GM23338 (cell line): Measurements from ENCODE around the gene RASA3. TPM values are rescaled to one million over a fixed set of nuclear protein-coding genes. Genes with fewer than 3 reads are reported as not detected.
A peak's percentile ranks its signal among the peaks of the same experiment; 100 is the strongest.

Experiments used
- ATAC-seq: fragments of 200-7000 bp; cut with Tn5 transposase; 3 replicates; pipeline ENCODE4 v1.9.1; 2020
- DNase-seq: peaks from one replicate; pipeline ENCODE4 v3.0.0-alpha.2; 2015; ENCODE audit warnings: low spot score
- H2AFZ ChIP-seq: fragments of 200-600 bp; sonication (generic); 2 replicates; pipeline ENCODE4 v1.8.0; 2016; ENCODE audit warnings: antibody characterized with exemption, mild to moderate bottlenecking, moderate library complexity
- H3F3A ChIP-seq: fragments of 200-600 bp; sonication (generic); replicated peaks from 2 replicates; pipeline ENCODE4 v1.8.0; 2017; ENCODE audit warnings: antibody characterized with exemption, mixed run types, low read depth
- H3K27ac ChIP-seq: fragments of 200-600 bp; sonication (generic); 2 replicates; pipeline ENCODE4 v1.6.1; 2016; ENCODE audit warnings: low read depth
- H3K27me3 ChIP-seq: fragments of 200-600 bp; sonication (generic); 2 replicates; pipeline ENCODE4 v1.8.0; 2016; ENCODE audit warnings: mild to moderate bottlenecking, mixed run types, moderate library complexity; ENCODE audit not compliant: insufficient read depth
- H3K36me3 ChIP-seq: fragments of 200-600 bp; sonication (generic); 2 replicates; pipeline ENCODE4 v1.8.0; 2016; ENCODE audit warnings: mild to moderate bottlenecking; ENCODE audit not compliant: insufficient read depth
- H3K4me1 ChIP-seq: fragments of 200-600 bp; sonication (generic); 2 replicates; pipeline ENCODE4 v1.8.0; 2016; ENCODE audit warnings: mild to moderate bottlenecking, moderate library complexity; ENCODE audit not compliant: insufficient read depth
- H3K4me2 ChIP-seq: fragments of 200-600 bp; sonication (generic); 2 replicates; pipeline ENCODE4 v1.7.1; 2017; ENCODE audit warnings: mixed run types
- H3K4me3 ChIP-seq: fragments of 200-600 bp; sonication (generic); 2 replicates; pipeline ENCODE4 v1.6.1; 2016; ENCODE audit warnings: mixed run types
- H3K79me2 ChIP-seq: fragments of 200-600 bp; sonication (generic); replicated peaks from 2 replicates; pipeline ENCODE4 v1.8.0; 2017; ENCODE audit warnings: mild to moderate bottlenecking; ENCODE audit not compliant: insufficient read depth
- H3K9me2 ChIP-seq: fragments of 200-600 bp; sonication (generic); 2 replicates; pipeline ENCODE4 v1.8.0; 2017; ENCODE audit not compliant: insufficient read depth
- H4K20me1 ChIP-seq: fragments of 200-600 bp; sonication (generic); replicated peaks from 2 replicates; pipeline ENCODE4 v1.8.0; 2017; ENCODE audit warnings: mild to moderate bottlenecking; ENCODE audit not compliant: insufficient read depth
- H3K27ac Mint-ChIP-seq: 2 replicates; pipeline ENCODE4 v1.8.0; 2020; ENCODE audit warnings: inconsistent platforms, mild to moderate bottlenecking, moderate library complexity, mixed read lengths
- H3K27me3 Mint-ChIP-seq: 3 replicates; pipeline ENCODE4 v1.8.0; 2022; ENCODE audit warnings: low read depth, mild to moderate bottlenecking, moderate library complexity, mixed read lengths, inconsistent platforms; ENCODE audit not compliant: insufficient read depth, poor library complexity
- H3K36me3 Mint-ChIP-seq: 3 replicates; pipeline ENCODE4 v1.8.0; 2021; ENCODE audit warnings: low read depth, mild to moderate bottlenecking, inconsistent platforms, moderate library complexity, mixed read lengths
- H3K4me1 Mint-ChIP-seq: 3 replicates; pipeline ENCODE4 v1.8.0; 2020; ENCODE audit warnings: mild to moderate bottlenecking, inconsistent platforms, mixed read lengths
- H3K4me3 Mint-ChIP-seq: 3 replicates; pipeline ENCODE4 v1.8.0; 2021; ENCODE audit warnings: moderate library complexity, mild to moderate bottlenecking, inconsistent platforms, mixed read lengths
- H3K9me3 Mint-ChIP-seq: 3 replicates; pipeline ENCODE4 v1.8.0; 2020; ENCODE audit warnings: moderate library complexity, mild to moderate bottlenecking, inconsistent platforms, mixed read lengths
- CREB1 ChIP-seq: fragments of 250-450 bp; sonication (Bioruptor Pico); IDR thresholded peaks from 2 replicates; pipeline ENCODE4 v1.5.0; 2020; ENCODE audit warnings: low read depth, mild to moderate bottlenecking, moderate library complexity
- ETS1 ChIP-seq: IDR thresholded peaks from 2 replicates; pipeline ENCODE4 v1.6.1; 2016; ENCODE audit warnings: antibody characterized with exemption
- NANOG ChIP-seq: IDR thresholded peaks from 2 replicates; pipeline ENCODE4 v1.6.1; 2016; ENCODE audit warnings: antibody characterized with exemption, borderline replicate concordance
- REST ChIP-seq: IDR thresholded peaks from one replicate; pipeline ENCODE4 v1.6.1; 2018; ENCODE audit warnings: antibody characterized with exemption; ENCODE audit not compliant: unreplicated experiment
- STAT1 ChIP-seq: IDR thresholded peaks from one replicate; pipeline ENCODE4 v1.6.1; 2016; ENCODE audit warnings: antibody characterized with exemption; ENCODE audit not compliant: unreplicated experiment
- ZNF331 ChIP-seq: fragments of 250-450 bp; sonication (Bioruptor Pico); IDR thresholded peaks from 2 replicates; pipeline ENCODE4 v1.5.0; 2020; ENCODE audit warnings: low read depth, mild to moderate bottlenecking, moderate library complexity
- ZNF462 ChIP-seq: fragments of 250-450 bp; sonication (Bioruptor Pico); IDR thresholded peaks from 2 replicates; pipeline ENCODE4 v1.5.0; 2020; ENCODE audit warnings: mild to moderate bottlenecking, moderate library complexity
- polyA plus RNA-seq: library from polyadenylated mRNA; unstranded; fragments of >200 nt; fragmentation: Nextera tagmentation; extraction: Ambion mirVana; gene quantifications from 2 replicates; pipeline ENCODE4 v1.2.1, GENCODE V29; 2016
- total RNA-seq: library from RNA; depleted of rRNA; stranded (reverse); fragments of >200 nt; shearing (Covaris generic); gene quantifications from 2 replicates; pipeline ENCODE4 v1.2.3, GENCODE V29; 2014

Gene RASA3
- total and polyA plus RNA-seq, 2 experiments from 2014 or later = 11.2 to 20.7 TPM

DNA sequence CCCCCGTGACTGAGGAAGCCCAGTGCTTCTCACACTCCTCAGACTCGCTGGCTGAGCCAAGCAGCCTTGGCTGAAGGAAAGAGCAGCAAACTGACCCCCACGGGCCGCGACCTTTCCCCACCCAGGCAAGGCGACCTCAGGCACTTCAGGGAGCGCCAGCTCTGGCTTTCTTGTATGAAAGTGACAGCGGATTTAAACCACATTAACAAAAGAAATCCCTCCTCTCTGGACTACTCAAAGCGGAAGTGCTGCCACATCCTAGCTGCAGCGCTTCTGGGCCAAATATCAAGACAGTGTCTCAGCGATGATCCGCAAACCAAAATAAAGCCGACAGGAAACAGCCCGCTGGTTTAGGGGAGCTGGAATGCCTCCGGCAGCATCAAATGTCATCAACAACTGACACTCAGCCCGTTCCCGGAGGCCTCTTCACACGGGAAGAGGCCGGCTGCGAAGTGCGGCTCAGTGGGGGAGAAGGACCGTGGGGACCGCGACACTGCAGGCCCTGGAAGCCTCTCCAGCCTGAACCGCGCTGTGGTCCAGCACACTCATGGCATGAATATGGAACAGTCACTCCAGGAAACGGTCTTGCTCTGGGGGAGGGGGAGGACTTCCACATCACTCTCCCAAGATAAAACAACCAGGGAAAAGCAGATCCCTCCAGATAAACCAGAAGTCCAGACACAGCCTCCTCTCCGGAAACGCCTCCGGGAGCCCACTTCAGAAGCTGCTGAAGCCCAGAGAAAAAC is 1.4 kb downstream of the RASA3 start:
- peaks cover 25% of the 10 kb centered on the region for H3K4me1 ChIP-seq
- DNase-seq (peak; percentile 78), ATAC-seq (peak; percentile 1; the same call in 2 of the 3 replicates)
- H3K9me3 Mint-ChIP-seq = no peaks in the 10 kb centered on the region; the same call in 1 of the 3 replicates
- no peaks in the 10 kb centered on the region for H3K9me2 ChIP-seq
- H3K27me3 ChIP-seq = peaks cover 5% of the 10 kb centered on the region; the same call in 1 of the 2 replicates
- H3K27ac Mint-ChIP-seq = no peak overlapping the region
- H3F3A ChIP-seq = peaks cover 20% of the 10 kb centered on the region; the same call in 1 of the 2 replicates
- no peak overlapping the region for H2AFZ ChIP-seq
- H3K4me3 ChIP-seq = peak overlapping the region; percentile 92
- H3K36me3 Mint-ChIP-seq = no peaks in the 10 kb centered on the region; the same call in 2 of the 3 replicates
- peaks cover 64% of the 10 kb centered on the region for H3K4me1 Mint-ChIP-seq
- peak overlapping the region; percentile 97 for H3K4me3 Mint-ChIP-seq
- no peak overlapping the region; the same call in 1 of the 2 replicates for H3K27ac ChIP-seq
- peaks cover 56% of the 10 kb centered on the region for H3K79me2 ChIP-seq
- TF ChIP-seq ETS1 (0 out of 2 replicates have a peak, but pooled peaks have one; percentile 33), ZNF331 (CRISPR knock-in tag) (no peak)
- H3K27me3 Mint-ChIP-seq = peaks cover 32% of the 10 kb centered on the region
- peaks cover 10% of the 10 kb centered on the region for H4K20me1 ChIP-seq
- H3K4me2 ChIP-seq = peak overlapping the region; percentile 96
- no peaks in the 10 kb centered on the region for H3K36me3 ChIP-seq

- no peak for DNase-seq
- Mint-ChIP-seq H3K36me3 (no peaks in the 10 kb centered on the region; the same call in 2 of the 3 replicates), H3K27me3 (peaks cover 32% of the 10 kb centered on the region), H3K27ac (no peak overlapping the region), H3K4me1 (peaks cover 64% of the 10 kb centered on the region), H3K4me3 (peak overlapping the region; percentile 97; the same call in 2 of the 3 replicates), H3K9me3 (no peaks in the 10 kb centered on the region; the same call in 1 of the 3 replicates)
- Histone ChIP-seq H3K4me2 (peak overlapping the region; percentile 96), H3F3A (peaks cover 20% of the 10 kb centered on the region; the same call in 1 of the 2 replicates), H4K20me1 (peaks cover 10% of the 10 kb centered on the region), H3K4me3 (peak overlapping the region; percentile 92), H3K79me2 (peaks cover 58% of the 10 kb centered on the region), H3K4me1 (peaks cover 25% of the 10 kb centered on the region), H3K9me2 (no peaks in the 10 kb centered on the region), H3K36me3 (no peaks in the 10 kb centered on the region), H3K27me3 (peaks cover 5% of the 10 kb centered on the region; the same call in 1 of the 2 replicates), H2AFZ (no peak overlapping the region), H3K27ac (no peak overlapping the region)
- ATAC-seq = no peak
- TF ChIP-seq STAT1 = no peak
- no peak for TF ChIP-seq ZNF331 (CRISPR knock-in tag)
- TF ChIP-seq REST = no peak
- no peak for TF ChIP-seq CREB1 (CRISPR knock-in tag)
- TF ChIP-seq NANOG = no peak
- TF ChIP-seq ZNF462 (CRISPR knock-in tag) = no peak
Measured at GRCh38 chr13:114130131-114130836, 2.1 kb downstream of the RASA3 start.
